Body of pancreas (tissue), 4 donors: ENCODE measurements around the gene TMEM145.

ENCODE experiments used
- POLR2A ChIP-seq, 3 donors: fragments of 450-650 bp; IDR thresholded peaks; one replicate each; pipeline ENCODE4 v1.6.1; 2016; ENCODE audit warnings: antibody characterized with exemption in 3 of 3, mild to moderate bottlenecking in 2 of 3
- TF ChIP-seq, protein P1 (sequence below), 7 experiments: fragments of 450-650 bp in 4 of 7; fragments of 200-600 bp in 3 of 7; sonication (generic) in 3 of 7; IDR thresholded peaks; one replicate each; pipeline ENCODE4 v1.5.1; 2016 to 2019; ENCODE audit warnings: antibody characterized with exemption in 7 of 7

GRCh38 chr19:42275103-42275502 is 38.0 kb upstream of the TMEM145 start:
- TF ChIP-seq, protein P1, sequence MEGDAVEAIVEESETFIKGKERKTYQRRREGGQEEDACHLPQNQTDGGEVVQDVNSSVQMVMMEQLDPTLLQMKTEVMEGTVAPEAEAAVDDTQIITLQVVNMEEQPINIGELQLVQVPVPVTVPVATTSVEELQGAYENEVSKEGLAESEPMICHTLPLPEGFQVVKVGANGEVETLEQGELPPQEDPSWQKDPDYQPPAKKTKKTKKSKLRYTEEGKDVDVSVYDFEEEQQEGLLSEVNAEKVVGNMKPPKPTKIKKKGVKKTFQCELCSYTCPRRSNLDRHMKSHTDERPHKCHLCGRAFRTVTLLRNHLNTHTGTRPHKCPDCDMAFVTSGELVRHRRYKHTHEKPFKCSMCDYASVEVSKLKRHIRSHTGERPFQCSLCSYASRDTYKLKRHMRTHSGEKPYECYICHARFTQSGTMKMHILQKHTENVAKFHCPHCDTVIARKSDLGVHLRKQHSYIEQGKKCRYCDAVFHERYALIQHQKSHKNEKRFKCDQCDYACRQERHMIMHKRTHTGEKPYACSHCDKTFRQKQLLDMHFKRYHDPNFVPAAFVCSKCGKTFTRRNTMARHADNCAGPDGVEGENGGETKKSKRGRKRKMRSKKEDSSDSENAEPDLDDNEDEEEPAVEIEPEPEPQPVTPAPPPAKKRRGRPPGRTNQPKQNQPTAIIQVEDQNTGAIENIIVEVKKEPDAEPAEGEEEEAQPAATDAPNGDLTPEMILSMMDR (IDR thresholded peaks at IDR 0.05): no peak
- no peak for TF ChIP-seq POLR2A (IDR thresholded peaks at IDR 0.05)
